Prostate gland (tissue), 2 donors: Measurements from ENCODE around the gene ALPK3. TPM values are rescaled to one million over a fixed set of nuclear protein-coding genes. Genes with fewer than 3 reads are reported as not detected.

Source experiments
- DNase-seq: peaks from one replicate; pipeline ENCODE4 v3.0.0-alpha.2; 2019; ENCODE audit warnings: low spot score
- H3K27ac ChIP-seq, 2 donors: fragments of 200-600 bp; sonication (generic); 2 replicates each; pipeline ENCODE4 v1.5.1; 2017 to 2019
- H3K27me3 ChIP-seq: fragments of 200-600 bp; sonication (generic); replicated peaks from 2 replicates; pipeline ENCODE4 v1.5.1; 2019; ENCODE audit not compliant: insufficient read depth
- H3K36me3 ChIP-seq, 2 donors: fragments of 200-600 bp; sonication (generic); 1 replicate in 1 of 2; 2 replicates in 1 of 2; pipeline versions ENCODE4 v1.5.1 to v1.8.1; 2017 to 2019
- H3K4me1 ChIP-seq: fragments of 200-600 bp; sonication (generic); replicated peaks from 2 replicates; pipeline ENCODE4 v1.5.1; 2019
- H3K4me3 ChIP-seq, 2 donors: fragments of 200-600 bp; sonication (generic); 2 replicates each; pipeline ENCODE4 v1.5.1; 2017 to 2019
- H3K9me3 ChIP-seq: fragments of 200-600 bp; sonication (generic); 2 replicates; pipeline ENCODE4 v1.5.1; 2017
- CTCF ChIP-seq, 4 experiments: fragments of 200-600 bp in 2 of 4; fragments of 450-650 bp in 2 of 4; sonication (generic) in 2 of 4; IDR thresholded peaks; 1 replicate in 3 of 4; 2 replicates in 1 of 4; pipeline ENCODE4 v1.5.1; 2016 to 2019; ENCODE audit warnings: antibody characterized with exemption in 4 of 4, mild to moderate bottlenecking in 2 of 4, moderate library complexity in 2 of 4
- POLR2A ChIP-seq: fragments of 450-650 bp; IDR thresholded peaks from one replicate; pipeline ENCODE4 v1.6.1; 2016; ENCODE audit warnings: antibody characterized with exemption, mild to moderate bottlenecking
- POLR2AphosphoS5 ChIP-seq: sonication (generic); formaldehyde crosslinking; IDR thresholded peaks from one replicate; pipeline ENCODE4 v1.6.1; 2017; ENCODE audit warnings: antibody characterized with exemption
- WGBS: methylation state at CpG from one replicate; pipeline ENCODE4 v1.1.5; 2018; 5-methylcytosine and 5-hydroxymethylcytosine counted together
- intact Hi-C: fragments of 100-400 bp; cut with DNase I; formaldehyde crosslinking; loops from one replicate; pipeline ENCODE4 v1.14.2; 2022
- total RNA-seq, 2 donors: library from RNA; depleted of rRNA; stranded (reverse); fragments of >200 nt; gene quantifications; one replicate each; pipeline ENCODE4 v1.1.0, GENCODE V29; 2016

The ALPK3 gene
- total RNA-seq, 2 donors from 2014 or later, result 0.68 to 7.2 TPM

GRCh38 chr15:84790676-84791075 lies 26.5 kb upstream of the ALPK3 start:
- intact Hi-C loops, result no loop called here
- Histone ChIP-seq H3K4me1 (no peaks in the 10 kb centered on the region), H3K36me3 (peaks cover 0 to 8% of the 10 kb centered on the region in 2 donors), H3K27ac (no peak overlapping the region), H3K4me3 (no peak overlapping the region), H3K9me3 (no peaks in the 10 kb centered on the region), H3K27me3 (no peaks in the 10 kb centered on the region)
- 98% methylated on average over 4 of the region's 4 CpGs for WGBS
- no peak for DNase-seq
- TF ChIP-seq CTCF (IDR thresholded peaks at IDR 0.05) (no peak), POLR2A (no peak), POLR2AphosphoS5 (no peak)

GRCh38 chr15:84791763-84792162 lies 25.4 kb upstream of the ALPK3 start:
- intact Hi-C loops, result no loop called here
- no peak for DNase-seq
- Histone ChIP-seq H3K9me3 (no peaks in the 10 kb centered on the region), H3K4me3 (no peak overlapping the region), H3K27me3 (no peaks in the 10 kb centered on the region), H3K27ac (no peak overlapping the region), H3K4me1 (no peaks in the 10 kb centered on the region), H3K36me3 (peaks cover 0 to 8% of the 10 kb centered on the region in 2 donors)
- TF ChIP-seq POLR2AphosphoS5 (no peak), CTCF (IDR thresholded peaks at IDR 0.05) (no peak), POLR2A (no peak)
- WGBS, result 100% methylated on average over 2 of the region's 2 CpGs

- H3K36me3 ChIP-seq, result peaks cover 3 to 13% of the 10 kb centered on the region in 2 donors
- no peaks in the 10 kb centered on the region for H3K4me1 ChIP-seq
- TF ChIP-seq POLR2AphosphoS5 (no peak), CTCF (IDR thresholded peaks at IDR 0.05) (no peak), POLR2A (no peak)
- H3K27me3 ChIP-seq, result no peaks in the 10 kb centered on the region
- H3K27ac ChIP-seq, result no peak overlapping the region
- DNase-seq, result no peak
- intact Hi-C loops, result no loop called here
- WGBS, result 95% methylated on average over 7 of the region's 7 CpGs
- no peak overlapping the region for H3K4me3 ChIP-seq
- no peaks in the 10 kb centered on the region for H3K9me3 ChIP-seq
These were observed 23.6 kb upstream of the ALPK3 start for GRCh38 chr15:84793431-84794161.

- no peak for TF ChIP-seq CTCF (IDR thresholded peaks at IDR 0.05)
- TF ChIP-seq POLR2AphosphoS5, result no peak
- no peak for TF ChIP-seq POLR2A
- WGBS, result 92% methylated on average over 4 of the region's 4 CpGs
- no peaks in the 10 kb centered on the region for H3K9me3 ChIP-seq
- peaks cover 3 to 16% of the 10 kb centered on the region in 2 donors for H3K36me3 ChIP-seq
- DNase-seq, result no peak
- H3K27ac ChIP-seq, result no peak overlapping the region
- no peaks in the 10 kb centered on the region for H3K4me1 ChIP-seq
- H3K27me3 ChIP-seq, result no peaks in the 10 kb centered on the region
- intact Hi-C loops, result no loop called here
- no peak overlapping the region for H3K4me3 ChIP-seq
These were observed 23.0 kb upstream of the ALPK3 start for GRCh38 chr15:84794162-84794547.

GRCh38 chr15:84795186-84795585 lies 22.0 kb upstream of the ALPK3 start:
- Histone ChIP-seq H3K4me1 (no peaks in the 10 kb centered on the region), H3K4me3 (no peak overlapping the region), H3K27me3 (no peaks in the 10 kb centered on the region), H3K36me3 (peaks cover 10 to 16% of the 10 kb centered on the region in 2 donors), H3K9me3 (no peaks in the 10 kb centered on the region), H3K27ac (no peak overlapping the region)
- no peak for DNase-seq
- intact Hi-C loops, result no loop called here
- 93% methylated on average over 3 of the region's 3 CpGs for WGBS
- no peak for TF ChIP-seq CTCF (IDR thresholded peaks at IDR 0.05)
- TF ChIP-seq POLR2AphosphoS5, result no peak
- TF ChIP-seq POLR2A, result no peak
